GM19035 (cell line): ENCODE data around the gene CXCL3.

Experiments used
- ATAC-seq: cut with Tn5 transposase; IDR thresholded peaks from one replicate; pipeline ENCODE4 v1.9.1; 2021; ENCODE audit not compliant: unreplicated experiment

Gene CXCL3

DNA sequence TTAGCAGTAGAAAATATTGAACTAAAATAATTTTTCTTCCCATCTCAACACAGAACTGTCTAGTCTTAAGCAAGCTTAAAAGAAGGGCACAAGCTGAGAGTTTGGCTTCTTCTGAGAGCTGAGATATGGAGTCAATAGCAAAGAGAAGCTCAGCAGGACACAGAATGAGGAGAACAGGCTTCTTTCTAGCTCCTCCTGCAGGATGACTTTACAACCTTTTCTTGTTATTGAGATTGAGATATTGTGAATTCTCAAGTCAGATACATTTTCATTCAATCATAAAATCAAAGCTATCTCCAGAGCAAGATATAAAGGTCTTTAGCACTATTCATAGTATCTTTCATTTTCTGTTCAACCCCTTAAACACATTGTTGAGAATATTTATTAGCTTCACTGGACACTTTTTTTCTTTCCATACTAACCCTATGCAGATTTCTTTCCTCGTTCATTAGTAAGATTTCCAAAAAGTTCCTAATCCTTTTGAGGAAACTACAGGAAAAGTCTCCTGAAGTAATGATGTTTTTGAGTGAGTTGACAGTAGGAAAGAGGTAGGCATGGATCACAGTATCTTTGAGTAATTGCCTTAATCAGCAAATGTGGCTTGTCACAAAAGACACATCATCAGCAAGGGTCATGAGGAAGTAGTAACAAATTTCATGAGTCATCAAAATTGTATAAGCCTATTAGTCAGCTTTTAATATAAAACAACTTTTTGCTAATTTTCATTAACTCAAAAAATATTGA, 17.8 kb upstream of the CXCL3 start:
- no peak for ATAC-seq

DNA sequence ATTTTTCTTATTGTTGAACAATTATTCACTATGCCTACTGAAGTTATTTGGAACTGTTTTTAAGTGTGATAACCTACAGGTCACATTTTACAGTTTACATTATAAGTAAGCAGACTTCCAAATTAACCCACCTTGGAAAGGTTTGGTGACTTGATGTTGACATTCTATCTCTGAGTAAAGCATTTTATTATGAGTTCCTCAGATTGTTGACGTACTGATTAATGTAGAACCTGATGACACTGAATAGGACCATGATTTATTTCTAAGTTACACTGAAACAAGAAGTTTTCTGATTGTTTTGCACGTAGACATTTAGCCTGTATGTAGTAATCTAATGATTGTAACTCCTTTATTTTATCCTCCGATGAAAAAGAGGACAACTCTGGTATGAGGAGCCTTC, 17.0 kb upstream of the CXCL3 start:
- ATAC-seq, result no peak

DNA sequence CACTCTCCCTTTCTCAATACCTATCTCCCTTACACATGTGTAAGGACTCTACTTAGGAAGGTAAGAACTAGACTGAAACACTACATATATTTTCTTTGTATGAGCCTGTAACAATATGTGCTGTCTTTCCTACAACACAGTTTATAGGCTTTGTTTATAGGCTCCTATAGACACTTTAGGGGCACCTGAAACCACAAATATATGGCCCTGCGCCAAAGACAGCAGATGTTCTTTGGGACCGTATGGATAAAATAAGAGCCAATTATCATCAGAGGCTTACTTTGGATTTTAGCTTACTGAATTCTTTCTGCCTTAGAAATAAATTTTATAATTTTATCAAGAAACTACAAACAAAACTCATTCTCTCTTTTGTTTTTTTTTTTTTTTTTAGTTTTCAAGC, 16.6 kb upstream of the CXCL3 start:
- no peak for ATAC-seq

DNA sequence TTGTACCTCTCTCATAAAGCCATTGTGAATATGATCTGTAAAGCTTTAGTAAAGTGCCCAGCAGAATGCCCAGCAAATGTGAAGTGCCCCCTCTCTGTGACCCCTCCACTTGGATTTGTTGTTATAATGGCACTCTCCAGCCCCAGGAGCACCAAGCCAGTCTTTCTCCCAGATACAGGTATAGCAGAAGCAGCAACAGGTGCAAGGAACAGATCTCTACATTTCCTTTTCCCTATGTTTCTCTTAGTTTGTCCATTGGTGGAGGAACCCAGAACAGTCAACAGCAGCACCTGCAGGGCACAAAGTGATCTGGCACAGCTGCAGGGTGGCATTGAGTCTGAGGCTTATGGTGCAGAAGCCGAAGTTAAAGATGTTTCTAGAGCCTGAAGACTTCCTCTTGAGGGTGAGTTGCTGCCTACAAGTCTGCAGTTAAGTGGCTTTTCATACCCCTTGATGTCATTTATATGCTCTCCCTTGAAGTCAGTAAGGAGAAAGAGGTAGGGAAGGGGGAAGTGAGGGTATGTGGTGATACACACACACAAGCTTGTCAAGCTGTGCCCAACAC, 16.1 kb upstream of the CXCL3 start:
- no peak for ATAC-seq

DNA sequence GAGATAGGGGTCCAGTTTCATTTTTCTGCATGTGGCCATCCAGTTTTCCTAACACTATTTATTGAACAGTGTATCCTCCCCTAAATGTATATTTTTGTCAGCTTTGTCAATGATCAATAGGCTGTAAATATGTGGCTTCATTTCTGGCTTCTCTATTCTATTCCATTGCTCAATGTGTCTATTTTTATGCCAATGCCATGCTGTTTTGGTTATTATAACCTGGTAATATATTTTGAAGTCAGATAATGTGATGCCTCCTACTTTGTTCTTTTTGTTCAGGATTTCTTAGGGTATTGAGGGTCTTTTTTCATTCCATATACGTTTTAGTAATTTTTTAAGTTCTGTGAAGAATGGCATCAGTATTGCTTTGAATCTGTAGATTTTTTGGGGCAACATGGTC, 8.7 kb upstream of the CXCL3 start:
- no peak for ATAC-seq

DNA sequence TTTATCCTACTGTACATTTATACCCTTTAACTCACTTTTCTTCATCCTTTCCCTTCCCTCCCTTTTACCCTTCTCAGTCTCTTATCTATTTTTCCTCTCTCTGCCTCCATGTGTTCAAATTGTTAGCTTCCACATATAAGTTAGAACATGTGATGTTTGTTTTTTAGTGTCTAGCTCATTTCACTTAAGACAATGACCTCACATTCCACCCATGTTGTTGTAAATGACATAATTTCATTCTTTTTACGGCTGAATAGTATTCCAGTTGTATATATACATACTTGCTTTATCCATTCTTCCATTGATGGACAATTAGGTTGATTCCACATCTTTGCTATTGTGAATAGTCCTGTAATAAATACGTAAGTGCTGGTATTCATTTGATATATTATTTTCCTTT, 7.3 kb upstream of the CXCL3 start:
- no peak for ATAC-seq

DNA sequence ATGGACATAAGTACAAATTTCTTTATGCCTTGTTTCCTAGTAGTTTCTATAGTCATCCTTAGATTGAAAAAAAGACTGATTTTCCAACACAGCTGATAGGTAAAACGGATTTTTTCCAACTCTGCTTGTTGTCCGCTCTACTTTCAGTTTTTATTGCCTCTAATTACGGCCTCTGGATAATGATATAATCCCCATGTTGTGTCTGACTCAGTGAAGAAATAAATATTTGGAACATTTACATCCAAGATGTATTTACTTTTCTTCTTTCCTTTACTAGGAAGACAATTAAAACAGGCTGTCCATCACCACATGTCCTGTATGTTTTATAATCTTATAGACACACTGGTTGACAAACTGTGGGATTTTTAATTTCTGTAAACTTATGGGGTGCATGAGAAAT, 6.8 kb upstream of the CXCL3 start:
- ATAC-seq, result no peak

DNA sequence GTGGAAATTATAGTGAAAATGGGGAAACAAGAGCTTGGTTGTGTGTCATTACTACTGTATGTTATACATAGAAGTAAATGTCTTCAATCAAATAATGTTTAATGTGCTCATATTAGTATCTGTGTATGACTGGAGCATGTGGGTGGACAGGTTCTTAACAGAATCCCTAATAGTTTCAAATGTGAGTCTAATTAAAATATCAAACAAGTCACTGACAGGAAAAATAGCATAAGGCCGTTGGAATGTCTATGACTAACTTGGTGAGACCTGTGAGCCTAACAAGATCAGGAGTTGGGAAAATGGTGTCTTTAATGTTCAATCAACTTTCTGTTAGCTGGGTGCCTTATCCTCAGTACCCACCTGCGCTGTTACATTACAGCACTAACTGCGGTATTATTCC, 6.2 kb upstream of the CXCL3 start:
- ATAC-seq, result no peak

DNA sequence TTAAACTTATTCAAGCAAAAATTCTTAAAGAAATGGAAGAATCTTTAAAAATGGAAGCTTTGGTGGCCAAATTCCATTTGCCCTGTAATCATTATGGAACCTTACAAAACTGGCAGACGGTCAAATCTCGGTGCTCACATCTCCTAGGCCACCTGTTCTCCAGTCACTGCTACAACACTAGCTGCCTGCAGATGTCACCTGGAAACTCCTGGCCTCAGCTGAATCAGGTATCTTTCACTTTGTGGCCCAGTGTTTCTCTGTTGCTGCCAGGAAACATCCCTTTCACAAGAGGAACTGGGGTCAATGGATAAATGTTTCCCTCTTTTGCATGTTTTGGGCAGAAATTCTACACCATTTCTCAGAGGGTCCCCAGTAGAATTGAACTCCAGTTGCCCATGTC, 4.2 kb upstream of the CXCL3 start:
- no peak for ATAC-seq

DNA sequence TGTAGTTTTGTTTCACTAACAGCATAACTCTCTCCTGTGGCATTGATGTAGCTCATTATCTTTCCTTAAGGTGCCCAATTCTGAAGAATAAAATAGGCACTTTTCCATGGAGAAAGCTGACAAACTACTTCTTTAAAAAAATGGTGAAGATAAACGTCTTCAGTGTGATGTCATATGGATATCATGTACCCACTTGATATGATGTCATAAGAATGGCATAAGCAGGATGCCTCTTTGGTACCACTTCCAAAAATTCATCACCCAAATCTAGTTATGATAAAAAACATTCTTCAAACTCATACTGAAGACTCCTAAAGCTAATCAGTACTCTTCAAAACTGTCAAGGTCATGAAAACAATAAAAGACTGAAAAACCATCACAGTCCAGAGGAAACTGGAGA, 2.9 kb upstream of the CXCL3 start:
- no peak for ATAC-seq

DNA sequence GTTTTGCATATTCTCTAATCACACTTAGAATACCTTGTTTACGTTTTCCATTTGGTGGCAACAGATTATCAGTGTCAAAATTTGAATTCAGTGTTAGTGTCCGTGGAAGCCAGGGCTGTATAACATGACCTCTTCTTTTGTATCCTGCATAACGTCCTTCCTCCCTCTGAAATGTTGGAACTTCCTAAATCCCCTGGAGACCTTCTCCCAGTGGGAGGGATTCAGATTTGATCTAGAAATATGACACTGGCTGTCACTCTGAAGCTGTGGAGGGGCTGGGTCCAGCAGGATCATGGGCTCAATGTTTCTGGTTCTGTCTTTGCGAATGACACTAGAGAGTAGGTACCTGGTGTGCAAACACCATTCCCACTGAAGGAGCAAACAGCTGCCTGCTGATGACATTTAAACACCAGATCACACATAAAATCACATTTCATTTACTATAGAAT, 850 bp upstream of the CXCL3 start:
- no peak for ATAC-seq

DNA sequence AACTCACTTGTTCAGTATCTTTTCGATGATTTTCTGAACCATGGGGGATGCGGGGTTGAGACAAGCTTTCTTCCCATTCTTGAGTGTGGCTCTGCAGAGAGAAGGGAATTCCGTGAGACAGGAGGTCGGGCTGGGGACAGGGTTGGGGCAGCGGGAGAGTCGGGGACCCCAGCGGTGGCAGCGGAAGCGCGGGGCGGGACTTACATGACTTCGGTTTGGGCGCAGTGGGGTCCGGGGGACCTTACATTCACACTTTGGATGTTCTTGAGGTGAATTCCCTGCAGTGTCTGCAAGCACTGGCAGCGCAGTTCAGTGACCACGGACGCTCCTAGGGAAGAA, 434 bp downstream of the CXCL3 start:
- ATAC-seq, result peak; percentile 25

DNA sequence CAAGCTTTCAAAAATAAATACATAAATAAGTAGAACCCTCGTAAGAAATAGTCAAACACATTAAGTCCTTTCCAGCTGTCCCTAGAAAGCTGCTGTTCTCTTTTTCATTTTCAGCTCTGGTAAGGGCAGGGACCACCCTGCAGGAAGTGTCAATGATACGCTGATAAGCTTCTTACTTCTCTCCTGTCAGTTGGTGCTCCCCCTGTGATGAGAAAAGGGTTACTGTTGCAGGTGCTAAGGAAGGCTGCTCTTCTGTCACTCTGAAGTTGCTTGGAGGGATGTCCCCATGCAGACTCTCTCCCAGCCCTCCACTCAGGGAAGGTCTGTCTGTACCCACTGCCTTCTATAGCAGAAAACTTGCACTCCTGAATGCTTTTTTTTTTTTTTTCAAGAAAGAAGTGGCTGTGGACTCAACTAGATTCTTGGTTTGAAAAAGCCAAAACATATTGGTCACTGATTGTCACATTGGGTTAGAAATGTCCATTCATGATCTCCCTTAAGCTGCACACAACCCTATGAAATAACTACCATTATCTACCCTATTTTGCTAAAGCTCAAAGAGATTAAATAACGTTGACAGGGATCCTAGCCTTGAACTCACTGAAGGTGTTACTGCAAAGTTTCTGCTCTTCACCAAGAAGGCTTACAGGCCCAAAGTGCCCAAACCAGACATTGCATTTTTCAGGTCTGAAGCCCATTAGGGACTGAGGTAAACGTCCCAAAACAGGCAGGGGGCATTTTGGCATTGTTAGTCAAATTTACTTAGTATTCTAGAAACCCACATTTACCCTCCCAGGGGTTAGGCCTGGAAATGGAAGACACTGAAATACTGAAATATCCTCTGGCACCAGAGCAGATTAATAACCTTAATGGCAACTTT, 1.2 kb downstream of the CXCL3 start:
- ATAC-seq, result no peak

DNA sequence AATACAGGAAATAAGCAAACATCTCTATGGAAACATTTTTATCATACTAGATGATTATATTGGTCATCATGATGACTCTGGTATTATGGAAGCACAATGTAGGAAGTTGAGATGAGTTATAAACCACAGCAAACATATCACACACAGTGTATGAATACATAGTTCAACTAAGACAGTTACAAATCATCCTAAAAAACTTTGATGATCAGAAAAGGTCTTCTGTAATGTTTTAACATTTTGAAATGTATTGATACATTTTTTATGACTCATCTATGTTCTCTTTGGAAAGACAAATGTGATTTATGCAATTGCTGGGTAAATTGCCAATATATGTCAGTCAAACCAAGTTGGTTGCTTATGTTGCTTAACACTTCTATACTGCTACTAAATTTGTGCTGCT, 4.8 kb downstream of the CXCL3 start:
- no peak for ATAC-seq

DNA sequence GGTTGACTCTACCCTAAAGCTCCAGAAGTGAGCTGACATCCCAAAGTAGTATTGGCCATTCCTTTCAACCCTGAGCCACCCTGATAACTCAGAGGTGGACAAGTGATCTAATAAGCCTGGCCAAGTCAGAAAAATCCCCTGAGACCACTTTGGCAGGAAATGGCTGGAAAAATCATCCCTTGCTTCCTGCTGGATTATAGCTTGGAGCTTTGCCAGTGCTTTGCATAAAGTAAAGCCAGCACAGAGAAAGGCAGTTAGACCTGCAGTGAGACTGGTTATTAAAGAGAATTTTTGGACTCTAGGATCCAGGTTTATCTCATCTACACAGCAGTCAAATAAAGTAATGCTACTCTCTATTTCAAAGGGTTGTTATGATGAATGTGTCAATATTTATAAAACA, 6.4 kb downstream of the CXCL3 start:
- no peak for ATAC-seq

DNA sequence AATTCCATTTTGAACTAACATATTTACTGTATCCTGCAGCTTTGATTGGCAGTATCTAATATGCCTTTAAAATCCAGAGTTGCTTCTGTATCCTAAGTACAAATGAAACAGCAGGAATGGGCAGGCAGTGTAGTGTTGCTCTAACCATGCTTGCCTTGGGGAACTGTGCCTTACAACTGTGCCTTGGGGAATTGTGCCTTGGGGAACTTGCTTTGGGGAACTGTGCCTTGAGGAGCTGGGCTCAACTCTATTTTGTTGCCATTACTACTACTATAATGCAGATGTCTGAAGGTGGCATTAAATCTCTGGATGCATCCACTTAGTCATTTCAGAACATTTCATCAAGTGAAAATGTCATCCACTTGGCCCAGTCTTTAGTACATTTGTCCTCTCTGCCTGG, 6.9 kb downstream of the CXCL3 start:
- ATAC-seq, result no peak

DNA sequence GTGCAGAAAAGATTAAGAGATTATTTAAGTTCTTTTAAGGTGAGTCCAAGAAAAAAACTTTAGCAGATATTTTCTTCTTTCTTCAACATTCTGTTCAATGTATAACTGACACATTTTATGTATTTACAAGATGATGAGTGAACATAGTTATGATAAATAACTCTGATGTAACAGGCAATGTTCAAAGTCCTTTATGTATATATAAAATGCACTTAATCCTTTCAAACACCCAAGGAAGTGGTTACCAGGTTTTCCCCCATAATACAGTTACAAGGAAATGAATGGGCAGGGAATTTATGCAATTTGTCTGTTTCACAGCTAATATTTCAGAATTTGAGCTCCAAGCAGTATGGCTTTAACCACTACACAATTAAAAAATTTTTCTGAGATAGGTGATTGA, 8.2 kb downstream of the CXCL3 start:
- ATAC-seq, result no peak

DNA sequence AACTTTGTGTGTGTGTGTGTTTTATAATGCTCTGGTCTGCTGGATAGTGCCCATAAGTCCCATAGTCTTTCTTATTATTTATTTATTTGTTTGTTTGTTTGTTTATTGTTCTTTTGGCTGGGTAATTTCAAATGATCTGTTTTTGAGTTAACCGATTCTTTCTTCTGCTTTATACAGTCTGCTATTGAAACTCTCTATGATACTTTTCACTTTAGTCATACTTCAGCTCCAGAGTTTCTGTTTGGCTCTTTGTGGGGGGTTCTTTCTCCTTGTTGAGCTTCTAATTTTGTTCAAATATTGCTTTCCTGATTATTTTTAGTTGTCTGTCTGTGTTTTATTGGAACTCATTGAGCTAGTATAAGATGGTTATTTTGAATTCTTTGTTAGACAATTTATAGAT, 10.0 kb downstream of the CXCL3 start:
- ATAC-seq, result no peak

DNA sequence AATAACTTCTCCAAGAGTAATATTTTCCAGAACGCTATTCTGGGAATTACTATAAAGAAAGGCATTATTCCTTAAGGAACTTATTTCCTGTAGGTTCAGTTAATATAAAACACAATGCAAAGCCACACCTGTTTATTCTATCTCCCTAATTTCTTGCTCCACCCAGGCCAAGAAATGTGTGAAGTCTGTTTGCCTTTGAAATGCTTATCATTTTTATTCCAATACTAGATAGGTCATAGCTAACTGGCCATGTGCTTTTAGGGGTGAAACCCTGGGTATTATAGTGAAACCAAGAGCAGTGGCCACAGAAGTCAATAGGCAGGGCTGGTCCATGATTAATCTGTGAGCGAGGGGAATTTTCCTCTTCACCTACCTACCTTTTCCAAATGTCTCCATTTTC, 14.8 kb downstream of the CXCL3 start:
- no peak for ATAC-seq

DNA sequence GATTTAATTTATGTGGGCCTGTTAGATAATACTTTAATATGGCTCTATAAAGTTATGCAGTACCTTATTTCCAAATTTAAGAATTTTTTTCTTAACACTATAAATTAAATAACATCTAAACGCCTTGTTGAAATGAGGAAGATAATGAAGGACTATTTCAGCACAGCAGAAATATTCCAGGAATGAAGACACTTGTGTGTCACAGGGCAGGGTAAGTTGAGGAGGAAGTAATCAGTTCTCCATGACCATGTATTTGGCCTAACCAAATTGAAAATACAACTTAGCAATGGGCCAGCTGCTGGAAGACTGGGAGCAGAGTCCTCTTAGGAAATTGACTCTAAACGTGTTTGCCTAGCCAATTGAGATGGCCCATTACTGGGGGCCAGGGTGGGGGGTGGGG, 16.9 kb downstream of the CXCL3 start:
- ATAC-seq, result no peak

DNA sequence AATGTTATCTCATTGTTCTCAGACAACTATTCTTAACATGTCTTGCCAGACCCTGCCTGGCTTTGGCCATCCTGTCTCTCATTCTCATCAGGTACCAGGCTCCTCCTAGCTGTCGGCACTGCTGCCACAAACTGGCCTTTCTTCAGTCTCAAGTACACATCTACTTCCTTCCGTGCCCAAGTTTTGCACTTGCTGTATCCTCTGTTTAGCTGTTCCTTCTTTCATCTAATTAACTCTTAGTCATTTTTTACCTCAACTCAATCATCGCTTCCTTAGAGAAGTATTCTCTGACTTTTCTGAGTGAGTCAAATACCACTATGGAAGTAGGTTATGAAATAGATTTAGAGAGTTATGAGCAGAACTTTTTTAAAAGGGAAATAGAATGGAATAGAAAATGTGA, 19.7 kb downstream of the CXCL3 start:
- ATAC-seq, result no peak

DNA sequence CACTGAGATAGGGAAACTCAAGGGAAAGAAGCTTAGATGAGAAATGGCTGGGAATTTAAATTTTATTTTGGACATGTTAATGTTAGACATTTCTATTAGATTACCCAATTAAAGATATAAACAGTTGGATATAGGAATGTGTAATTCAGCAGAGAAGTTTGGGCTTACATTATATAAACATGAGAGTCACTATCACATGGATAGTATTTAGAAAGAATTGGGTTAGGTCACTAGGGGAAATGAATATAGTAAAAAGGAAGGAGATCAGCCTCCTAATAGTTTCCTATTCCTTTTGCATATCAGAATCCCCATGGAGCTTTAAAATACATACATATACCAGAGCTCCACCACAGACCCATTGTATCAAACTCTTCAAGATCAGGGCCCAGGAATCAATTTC, 20.4 kb downstream of the CXCL3 start:
- ATAC-seq, result no peak
